Transverse colon (tissue), 4 donors: Measurements from ENCODE around the gene SDK2. TPM values are rescaled to one million over a fixed set of nuclear protein-coding genes. Genes with fewer than 3 reads are reported as not detected.
A peak's percentile ranks its signal among the peaks of the same experiment; 100 is the strongest.

ENCODE experiments used
- DNase-seq: peaks from one replicate; pipeline ENCODE4 v3.0.0-alpha.2; 2019
- H3K27ac ChIP-seq, 4 donors: fragments of 200-600 bp; sonication (generic); 2 replicates each; pipeline ENCODE4 v1.5.1; 2016 to 2018; ENCODE audit warnings: inconsistent platforms in 4 of 4
- H3K27me3 ChIP-seq: fragments of 200-600 bp; sonication (generic); 2 replicates; pipeline ENCODE4 v1.5.1; 2017; ENCODE audit warnings: inconsistent platforms
- H3K36me3 ChIP-seq, 4 donors: fragments of 200-600 bp; sonication (generic); 2 replicates each; pipeline ENCODE4 v1.5.1; 2017 to 2019; ENCODE audit warnings: inconsistent platforms in 4 of 4
- H3K4me1 ChIP-seq, 4 donors: fragments of 200-600 bp; sonication (generic); 2 replicates each; pipeline ENCODE4 v1.5.1; 2017 to 2020; ENCODE audit warnings: inconsistent platforms in 4 of 4
- H3K4me3 ChIP-seq, 4 donors: fragments of 200-600 bp; sonication (generic); 1 replicate in 1 of 4; 2 replicates in 3 of 4; pipeline versions ENCODE4 v1.5.1 to v1.6.1; 2017 to 2019; ENCODE audit warnings: inconsistent platforms in 4 of 4
- H3K9me3 ChIP-seq, 2 donors: fragments of 200-600 bp; sonication (generic); 2 replicates each; pipeline ENCODE4 v1.5.1; 2017 to 2019; ENCODE audit warnings: inconsistent platforms in 2 of 2
- CTCF ChIP-seq, 5 experiments: fragments of 200-600 bp in 3 of 5; fragments of 450-650 bp in 2 of 5; sonication (generic) in 3 of 5; IDR thresholded peaks; 1 replicate in 2 of 5; 2 replicates in 3 of 5; pipeline ENCODE4 v1.5.1; 2016 to 2017; ENCODE audit warnings: antibody characterized with exemption in 5 of 5, inconsistent platforms in 3 of 5, mild to moderate bottlenecking in 2 of 5, moderate library complexity in 1 of 5
- EP300 ChIP-seq: sonication (generic); formaldehyde crosslinking; IDR thresholded peaks from one replicate; pipeline ENCODE4 v1.6.1; 2017; ENCODE audit warnings: antibody characterized with exemption, low read depth
- POLR2A ChIP-seq: fragments of 450-650 bp; IDR thresholded peaks from one replicate; pipeline ENCODE4 v1.6.1; 2016; ENCODE audit warnings: antibody characterized with exemption, mild to moderate bottlenecking, moderate library complexity
- POLR2AphosphoS5 ChIP-seq, 3 donors: sonication (generic); formaldehyde crosslinking; IDR thresholded peaks; one replicate each; pipeline ENCODE4 v1.6.1; 2016; ENCODE audit warnings: antibody characterized with exemption in 3 of 3
- WGBS, 2 donors: methylation state at CpG; one replicate each; pipeline ENCODE4 v1.1.5; 2018; ENCODE audit warnings: low coverage in 1 of 2; 5-methylcytosine and 5-hydroxymethylcytosine counted together
- in situ Hi-C, 4 donors: fragments of 200-750 bp; cut with MboI; loops; one replicate each; pipeline versions ENCODE4 v1.15.0 to v1.15.1; 2017; ENCODE audit warnings: low sequenced_read_pairs in 3 of 4, low pct_ligation_motif_present in 1 of 4, low pct_unique_long_range_greater_than_20kb in 1 of 4
- intact Hi-C: fragments of 100-400 bp; cut with DNase I; formaldehyde crosslinking; loops from one replicate; pipeline ENCODE4 v1.15.1; 2023; ENCODE audit warnings: low total_unique reads
- total RNA-seq, 4 donors: library from RNA; depleted of rRNA; stranded (reverse); fragments of >200 nt; gene quantifications; one replicate each; pipeline ENCODE4 v1.1.0, GENCODE V29; 2016

SDK2 gene
- total RNA-seq, 4 donors from 2014 or later = 2.6 to 9.8 (median 3.4) TPM

GRCh38 chr17:73288534-73289302 is 355.5 kb downstream of the SDK2 start:
- H3K9me3 ChIP-seq = no peaks in the 10 kb centered on the region
- intact Hi-C loops = no loop called here
- peaks cover 75 to 95% (median 78%) of the 10 kb centered on the region in 4 donors for H3K4me1 ChIP-seq
- WGBS, 2 donors = 38% methylated on average over 19 of the region's 19 CpGs; no CpG with 5 or more reads in 1 of the 2 donors
- peak; percentile 26 for TF ChIP-seq EP300
- peak in 2 of 3 donors; percentile 51 for TF ChIP-seq POLR2AphosphoS5 (IDR thresholded peaks at IDR 0.05)
- TF ChIP-seq POLR2A = no peak
- no peak for TF ChIP-seq CTCF (IDR thresholded peaks at IDR 0.05)
- H3K27ac ChIP-seq = peak overlapping the region; percentile 83 to 90 (median 86)
- in situ Hi-C loops = no loop called here
- DNase-seq = peak; percentile 72
- H3K36me3 ChIP-seq = peaks cover 0 to 15% (median 7%) of the 10 kb centered on the region in 4 donors
- no peaks in the 10 kb centered on the region for H3K27me3 ChIP-seq
- H3K4me3 ChIP-seq = no peak overlapping the region

GRCh38 chr17:73286863-73287296 is 357.4 kb downstream of the SDK2 start:
- Histone ChIP-seq H3K9me3 (no peaks in the 10 kb centered on the region), H3K27ac (peak overlapping the region; percentile 83 to 90 (median 86)), H3K27me3 (no peaks in the 10 kb centered on the region), H3K36me3 (peaks cover 0 to 16% (median 7%) of the 10 kb centered on the region in 4 donors), H3K4me3 (no peak overlapping the region), H3K4me1 (peaks cover 62 to 83% (median 65%) of the 10 kb centered on the region in 4 donors)
- in situ Hi-C loops (no loop called here), intact Hi-C loops (no loop called here)
- WGBS, 2 donors = 65% methylated on average over 8 of the region's 8 CpGs; no CpG with 5 or more reads in 1 of the 2 donors
- no peak for DNase-seq
- TF ChIP-seq POLR2A = no peak
- TF ChIP-seq EP300 = no peak
- no peak for TF ChIP-seq POLR2AphosphoS5 (IDR thresholded peaks at IDR 0.05)
- no peak for TF ChIP-seq CTCF (IDR thresholded peaks at IDR 0.05)

DNA sequence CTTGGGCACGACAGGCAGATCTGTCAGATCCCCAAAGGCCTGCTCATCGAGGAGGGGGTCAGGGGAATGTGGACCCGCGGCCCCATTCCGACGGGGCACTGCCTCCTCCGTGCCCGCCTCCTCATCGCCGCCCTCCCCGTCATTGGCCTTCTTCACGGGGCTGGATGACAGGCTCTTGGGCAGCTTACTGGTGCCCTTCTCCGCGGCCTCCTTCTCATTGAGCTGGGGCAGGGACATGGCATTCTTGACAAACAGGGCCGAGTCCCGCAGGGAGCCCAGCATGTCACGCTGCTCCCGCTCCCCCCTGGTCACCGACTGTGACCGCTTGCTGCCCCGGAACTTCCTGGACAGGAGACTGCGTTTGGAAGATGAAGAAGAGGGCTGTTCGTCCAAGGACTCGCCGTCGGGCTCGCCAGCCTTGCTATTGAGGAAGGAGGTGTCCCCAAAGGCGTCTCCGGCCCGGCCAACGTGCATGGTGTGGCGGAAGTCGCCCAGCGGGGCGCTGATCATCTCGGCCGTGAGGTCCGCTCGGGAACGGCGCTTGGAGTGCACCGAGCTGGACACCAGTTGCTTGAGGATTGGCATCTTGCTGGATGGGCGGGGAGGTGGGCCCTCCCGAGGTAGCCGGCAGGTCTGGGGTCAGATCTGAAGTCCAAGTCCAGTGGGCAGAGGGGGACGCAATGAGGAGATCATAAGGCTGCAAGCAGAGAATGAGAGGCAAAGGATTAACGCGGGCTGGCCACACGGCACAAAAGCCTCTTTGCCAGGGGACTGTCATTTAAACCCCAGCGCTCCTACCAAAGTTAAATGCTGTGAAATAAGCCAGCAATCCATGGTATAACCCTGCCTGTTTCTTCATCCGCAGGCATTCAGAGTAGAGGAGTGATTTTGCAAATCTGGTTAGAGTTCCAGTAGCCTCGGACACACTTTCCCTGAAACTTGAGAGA is 358.1 kb downstream of the SDK2 start:
- Histone ChIP-seq H3K36me3 (peaks cover 0 to 16% (median 7%) of the 10 kb centered on the region in 4 donors), H3K4me1 (peaks cover 55 to 76% (median 59%) of the 10 kb centered on the region in 4 donors), H3K4me3 (no peak overlapping the region), H3K27me3 (no peaks in the 10 kb centered on the region), H3K27ac (peak overlapping the region; percentile 83 to 90 (median 86)), H3K9me3 (no peaks in the 10 kb centered on the region)
- 89% methylated on average over 52 of the region's 52 CpGs; no CpG with 5 or more reads in 1 of the 2 donors for WGBS, 2 donors
- in situ Hi-C loops (no loop called here), intact Hi-C loops (no loop called here)
- TF ChIP-seq EP300 (no peak), POLR2A (no peak), CTCF (IDR thresholded peaks at IDR 0.05) (no peak), POLR2AphosphoS5 (IDR thresholded peaks at IDR 0.05) (no peak)
- DNase-seq = no peak

- Histone ChIP-seq H3K36me3 (peaks cover 0 to 16% (median 7%) of the 10 kb centered on the region in 4 donors), H3K27me3 (no peaks in the 10 kb centered on the region), H3K9me3 (no peaks in the 10 kb centered on the region), H3K4me3 (no peak overlapping the region), H3K4me1 (peaks cover 48 to 69% (median 52%) of the 10 kb centered on the region in 4 donors), H3K27ac (peak overlapping the region; percentile 83 to 90 (median 86))
- intact Hi-C loops = no loop called here
- DNase-seq = no peak
- TF ChIP-seq POLR2A (no peak), CTCF (IDR thresholded peaks at IDR 0.05) (no peak), POLR2AphosphoS5 (IDR thresholded peaks at IDR 0.05) (no peak), EP300 (no peak)
- WGBS, 2 donors = 80 to 100% methylated on average over 1 to 12 of the region's 15 CpGs
- in situ Hi-C loops = no loop called here
Measured at GRCh38 chr17:73285603-73285908, 358.7 kb downstream of the SDK2 start.
